ENCODE data around the gene CLDND1.

CLDND1 gene

GRCh38 chr3:98514948-98515347 lies 7.8 kb downstream of the CLDND1 start:
- no peak for DNase-seq (ENCODE audit: low read depth)

GRCh38 chr3:98513736-98514135 lies 9.0 kb downstream of the CLDND1 start:
- no peak for DNase-seq (ENCODE audit: low read depth)

GRCh38 chr3:98513091-98513511 lies 9.6 kb downstream of the CLDND1 start:
- peak; percentile 25 for DNase-seq (ENCODE audit: low read depth)

- DNase-seq (ENCODE audit: low read depth) = no peak
These were observed 10.1 kb downstream of the CLDND1 start for GRCh38 chr3:98512576-98512975.

- DNase-seq (ENCODE audit: low read depth) = no peak
These were observed 14.1 kb downstream of the CLDND1 start for GRCh38 chr3:98508582-98508981.

GRCh38 chr3:98504539-98504938 lies 18.2 kb downstream of the CLDND1 start:
- DNase-seq (ENCODE audit: low read depth) = no peak

- no peak for DNase-seq (ENCODE audit: low read depth)
These were observed 20.7 kb downstream of the CLDND1 start for GRCh38 chr3:98501863-98502576.

- DNase-seq (ENCODE audit: low read depth) = no peak
These were observed 21.4 kb downstream of the CLDND1 start for GRCh38 chr3:98501270-98501669.

GRCh38 chr3:98500019-98500418 lies 22.7 kb downstream of the CLDND1 start:
- no peak for DNase-seq (ENCODE audit: low read depth)

GRCh38 chr3:98497381-98497780 lies 25.3 kb downstream of the CLDND1 start, which contains the start of gene OR5K2:
OR5K2 (plus strand) TSS chr3:98497681; CDS start chr3:98497681, 0 bp downstream.
- DNase-seq (ENCODE audit: low read depth) = no peak

- no peak for DNase-seq (ENCODE audit: low read depth)
These were observed 39.1 kb downstream of the CLDND1 start for GRCh38 chr3:98483626-98484025.

GRCh38 chr3:98482717-98483482 lies 39.8 kb downstream of the CLDND1 start:
- DNase-seq (ENCODE audit: low read depth) = no peak
